ENCODE results near the gene CUX1.

GRCh38 chr7:102028206-102028826 lies 210.9 kb downstream of the CUX1 start:
- TF ChIP-seq, protein P1, sequence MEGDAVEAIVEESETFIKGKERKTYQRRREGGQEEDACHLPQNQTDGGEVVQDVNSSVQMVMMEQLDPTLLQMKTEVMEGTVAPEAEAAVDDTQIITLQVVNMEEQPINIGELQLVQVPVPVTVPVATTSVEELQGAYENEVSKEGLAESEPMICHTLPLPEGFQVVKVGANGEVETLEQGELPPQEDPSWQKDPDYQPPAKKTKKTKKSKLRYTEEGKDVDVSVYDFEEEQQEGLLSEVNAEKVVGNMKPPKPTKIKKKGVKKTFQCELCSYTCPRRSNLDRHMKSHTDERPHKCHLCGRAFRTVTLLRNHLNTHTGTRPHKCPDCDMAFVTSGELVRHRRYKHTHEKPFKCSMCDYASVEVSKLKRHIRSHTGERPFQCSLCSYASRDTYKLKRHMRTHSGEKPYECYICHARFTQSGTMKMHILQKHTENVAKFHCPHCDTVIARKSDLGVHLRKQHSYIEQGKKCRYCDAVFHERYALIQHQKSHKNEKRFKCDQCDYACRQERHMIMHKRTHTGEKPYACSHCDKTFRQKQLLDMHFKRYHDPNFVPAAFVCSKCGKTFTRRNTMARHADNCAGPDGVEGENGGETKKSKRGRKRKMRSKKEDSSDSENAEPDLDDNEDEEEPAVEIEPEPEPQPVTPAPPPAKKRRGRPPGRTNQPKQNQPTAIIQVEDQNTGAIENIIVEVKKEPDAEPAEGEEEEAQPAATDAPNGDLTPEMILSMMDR (IDR thresholded peaks at IDR 0.05) = no peak
- TF ChIP-seq POLR2A (IDR thresholded peaks at IDR 0.05) = no peak

All from suprapubic skin (tissue), 3 donors.